ENCODE results near the gene ALG6.

- TF ChIP-seq EZH2 (IDR thresholded peaks at IDR 0.05; ENCODE audit: low read length, missing control alignments) (no peak), CTCF (conservative IDR thresholded peaks at IDR 0.05 in 1 of 2, IDR thresholded peaks at IDR 0.05 in 1 of 2; ENCODE audit: low read depth in 1 of 2, low read length in 2 of 2) (no peak)
Observed at GRCh38 chr1:63466181-63466580, 98.8 kb downstream of the ALG6 start.
